ENCODE measurements around the gene KCNAB2. TPM values are rescaled to one million over a fixed set of nuclear protein-coding genes. Genes with fewer than 3 reads are reported as not detected.

KCNAB2 gene
- total RNA-seq, 8 experiments from 2014 or later = 6.3 to 21.9 (median 11.5) TPM

DNA sequence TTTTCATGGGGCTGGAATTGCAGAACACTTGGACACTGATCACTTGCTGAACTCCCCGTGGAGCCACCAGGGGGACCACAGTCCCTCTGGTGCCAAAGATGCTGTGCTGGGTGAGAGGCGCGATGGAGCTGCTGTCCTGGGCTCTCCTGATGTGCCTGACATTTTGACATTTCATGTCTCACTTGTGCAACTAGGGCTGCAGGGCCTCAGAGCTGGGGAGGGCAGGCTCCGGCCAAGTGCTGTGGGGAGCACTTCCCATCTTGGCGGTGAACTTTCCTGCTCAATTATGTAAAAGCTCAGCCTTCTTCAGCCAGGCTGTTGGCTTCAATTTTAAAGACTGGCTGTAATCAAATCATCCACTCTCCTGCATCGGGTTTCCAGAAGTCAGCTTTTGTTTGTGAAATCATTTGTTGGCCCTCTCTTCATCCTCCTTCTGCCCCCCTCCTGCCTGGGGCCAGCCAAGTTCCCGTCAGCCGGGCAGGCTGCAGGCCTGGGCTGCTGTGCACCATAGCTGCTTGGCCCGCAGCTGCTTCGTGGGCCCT, 36.8 kb downstream of the KCNAB2 start:
- H3K27ac ChIP-seq = no peak overlapping the region
- H3K4me3 ChIP-seq = no peak overlapping the region
- in situ Hi-C loops (cut with MboI; ENCODE audit: low pct_unique_long_range_greater_than_20kb in 2 of 9, low sequenced_read_pairs in 9 of 9, unreplicated experiment in 9 of 9) = no loop called here
- peaks cover 28 to 47% of the 10 kb centered on the region in 2 donors for H3K4me1 ChIP-seq (replicated peaks in 1 of 2)
- 30 to 74% (median 59%) methylated on average over 1 to 7 of the region's 10 CpGs; no CpG with 5 or more reads in 2 of the 10 experiments for WGBS, 10 experiments
- peak; percentile 30 to 62 (median 40) for ATAC-seq (replicated peaks in 6 of 8)

DNA sequence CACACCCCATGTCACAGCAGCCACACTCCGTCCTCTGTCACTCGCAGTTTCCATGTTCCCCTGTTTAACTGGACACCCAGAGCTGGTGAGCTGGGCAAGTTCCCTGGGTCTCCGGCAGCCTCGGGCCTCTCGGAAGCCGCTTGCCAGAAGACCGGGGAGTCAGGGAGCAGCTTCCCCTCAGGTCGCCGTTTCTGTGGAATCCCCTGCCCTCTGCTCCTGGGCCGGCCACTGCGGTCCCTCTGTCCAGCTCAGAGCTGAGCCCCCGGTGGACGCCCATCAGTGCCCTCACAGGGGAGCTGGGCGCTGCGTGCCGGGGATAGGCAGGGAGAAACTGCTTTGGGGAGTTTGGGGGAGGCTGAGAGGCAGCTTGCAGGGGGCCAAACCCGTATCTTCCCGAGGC, 37.7 kb downstream of the KCNAB2 start:
- WGBS, 10 experiments = 47 to 86% (median 73%) methylated on average over 3 to 9 of the region's 18 CpGs; no CpG with 5 or more reads in 5 of the 10 experiments
- in situ Hi-C loops (cut with MboI; ENCODE audit: low pct_unique_long_range_greater_than_20kb in 2 of 9, low sequenced_read_pairs in 9 of 9, unreplicated experiment in 9 of 9) = no loop called here
- no peak overlapping the region for H3K27ac ChIP-seq
- peaks cover 29 to 47% of the 10 kb centered on the region in 2 donors for H3K4me1 ChIP-seq (replicated peaks in 1 of 2)
- ATAC-seq (replicated peaks in 6 of 8) = peak in 7 of 8 experiments; percentile 4 to 33 (median 12)
- H3K4me3 ChIP-seq = no peak overlapping the region

DNA sequence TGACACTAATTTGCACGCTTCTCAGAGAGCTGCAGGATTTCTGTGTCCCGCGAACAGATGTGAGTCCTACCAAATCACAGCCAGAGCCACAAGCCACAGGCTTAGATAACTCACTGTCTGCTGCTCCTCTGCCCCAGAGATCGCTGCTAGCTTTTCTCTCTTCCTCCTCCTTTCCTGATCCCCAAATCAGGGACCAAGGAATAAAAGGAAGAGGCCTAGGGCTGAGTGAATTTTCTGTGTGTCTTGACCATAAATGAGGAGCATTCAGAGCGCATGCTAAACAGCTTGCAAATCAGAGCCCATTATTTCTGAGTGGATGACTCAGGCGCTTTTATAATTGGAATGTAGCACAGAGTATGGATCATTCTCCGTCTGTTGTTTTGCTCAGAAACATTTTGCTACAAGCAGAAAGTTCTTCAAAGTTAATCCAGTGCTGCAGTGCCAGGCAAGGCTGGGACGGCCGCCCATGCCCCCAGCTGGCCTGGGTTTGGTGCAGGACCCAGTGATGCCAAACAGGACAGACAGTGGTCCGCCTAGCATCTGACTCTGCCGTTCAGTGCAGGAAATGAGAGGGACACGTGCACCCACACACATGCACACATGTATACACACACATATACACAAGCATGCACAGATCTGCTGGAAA, 38.2 kb downstream of the KCNAB2 start:
- H3K4me3 ChIP-seq = no peak overlapping the region
- in situ Hi-C loops (cut with MboI; ENCODE audit: low pct_unique_long_range_greater_than_20kb in 2 of 9, low sequenced_read_pairs in 9 of 9, unreplicated experiment in 9 of 9) = no loop called here
- H3K27ac ChIP-seq = no peak overlapping the region
- H3K4me1 ChIP-seq (replicated peaks in 1 of 2) = peaks cover 29 to 47% of the 10 kb centered on the region in 2 donors
- 0 to 78% (median 40%) methylated on average over 2 to 11 of the region's 12 CpGs; no CpG with 5 or more reads in 1 of the 10 experiments for WGBS, 10 experiments
- peak; percentile 77 to 94 (median 82) for ATAC-seq (replicated peaks in 6 of 8)

DNA sequence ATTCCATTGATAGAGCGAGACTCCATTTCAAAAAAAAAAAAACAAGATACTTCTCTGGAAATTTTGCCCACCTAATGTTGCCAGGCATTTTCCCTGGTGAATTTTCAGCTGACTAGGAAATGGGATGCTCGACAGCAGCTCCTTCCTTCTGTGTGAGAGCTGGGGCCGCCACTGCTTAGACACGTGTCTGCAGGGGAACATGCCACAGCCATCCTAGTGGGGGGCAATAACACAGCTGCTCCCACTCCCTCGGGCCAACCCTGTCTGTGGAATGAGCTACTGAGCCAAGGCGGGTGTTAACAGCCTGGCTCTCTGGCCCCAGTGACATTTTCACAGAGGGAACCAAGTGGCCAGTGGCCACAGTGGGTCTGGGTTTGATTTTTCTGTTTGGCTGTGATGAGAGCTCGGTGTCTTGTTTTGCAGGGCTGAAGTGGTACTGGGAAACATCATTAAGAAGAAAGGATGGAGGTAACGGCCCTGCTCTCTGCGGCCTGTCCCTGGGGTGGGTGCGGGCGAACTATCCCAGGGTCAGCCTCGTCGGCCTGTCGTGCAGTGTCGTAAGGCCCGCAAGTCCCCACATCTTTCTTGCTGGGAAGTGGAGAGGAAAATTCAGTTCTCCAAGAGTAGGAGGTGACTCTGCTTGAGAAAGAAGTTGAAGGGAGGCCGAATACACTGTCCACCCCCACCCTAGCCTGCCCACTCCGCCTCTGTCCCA, 39.2 kb downstream of the KCNAB2 start:
- Histone ChIP-seq H3K4me1 (replicated peaks in 1 of 2) (peaks cover 29 to 51% of the 10 kb centered on the region in 2 donors), H3K4me3 (no peak overlapping the region), H3K27ac (no peak overlapping the region)
- 0 to 100% (median 80%) methylated on average over 1 to 12 of the region's 18 CpGs; no CpG with 5 or more reads in 4 of the 10 experiments for WGBS, 10 experiments
- ATAC-seq (replicated peaks in 6 of 8) = no peak
- in situ Hi-C loops (cut with MboI; ENCODE audit: low pct_unique_long_range_greater_than_20kb in 2 of 9, low sequenced_read_pairs in 9 of 9, unreplicated experiment in 9 of 9) = no loop called here

DNA sequence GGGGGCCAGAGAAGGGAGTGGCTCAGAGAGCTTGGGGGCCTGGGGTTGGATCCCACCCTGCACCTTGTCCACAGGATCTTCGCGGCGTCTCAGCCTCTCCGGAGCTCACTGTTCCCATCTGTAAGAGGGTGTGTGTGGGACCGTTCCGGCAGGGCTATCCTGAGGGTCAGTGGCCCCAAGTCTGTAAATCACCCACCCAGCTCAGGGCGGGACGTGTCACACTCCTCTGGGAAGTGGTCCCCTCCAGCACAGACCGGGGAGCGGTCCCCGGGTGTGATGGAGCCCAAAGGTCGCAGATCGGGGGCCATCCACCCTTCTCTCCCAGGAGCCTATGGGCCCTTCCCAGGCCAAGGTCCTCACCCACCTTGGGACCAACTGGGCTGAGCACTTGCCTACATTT, 40.0 kb downstream of the KCNAB2 start:
- Histone ChIP-seq H3K4me1 (replicated peaks in 1 of 2) (peaks cover 35 to 59% of the 10 kb centered on the region in 2 donors), H3K4me3 (no peak overlapping the region), H3K27ac (no peak overlapping the region)
- WGBS, 10 experiments = 67 to 87% methylated on average over 3 of the region's 13 CpGs; no CpG with 5 or more reads in 8 of the 10 experiments
- in situ Hi-C loops (cut with MboI; ENCODE audit: low pct_unique_long_range_greater_than_20kb in 2 of 9, low sequenced_read_pairs in 9 of 9, unreplicated experiment in 9 of 9) = no loop called here
- no peak for ATAC-seq (replicated peaks in 6 of 8)

DNA sequence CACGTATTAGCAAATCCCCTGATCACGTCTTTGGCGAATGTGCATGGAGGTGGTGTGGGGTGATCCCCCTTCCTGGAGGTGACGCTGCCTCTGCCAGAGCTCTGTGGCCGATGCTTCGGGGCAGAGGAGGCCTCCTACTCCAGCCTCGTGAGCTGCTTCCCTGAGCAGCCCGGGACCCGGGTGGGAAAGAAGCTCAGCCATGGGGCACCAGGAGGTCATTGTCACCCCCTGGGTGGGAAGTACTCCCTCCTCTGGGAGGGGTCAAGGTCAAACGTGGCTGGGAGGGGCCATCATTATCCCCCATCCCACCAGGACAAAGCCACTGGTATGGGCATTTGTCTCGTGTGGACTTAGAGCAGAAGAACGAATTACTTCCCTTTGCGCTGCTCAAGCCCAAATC, 40.7 kb downstream of the KCNAB2 start:
- WGBS, 10 experiments = 35 to 80% (median 57%) methylated on average over 4 to 6 of the region's 13 CpGs; no CpG with 5 or more reads in 6 of the 10 experiments
- Histone ChIP-seq H3K4me1 (replicated peaks in 1 of 2) (peaks cover 40 to 66% of the 10 kb centered on the region in 2 donors), H3K27ac (no peak overlapping the region), H3K4me3 (no peak overlapping the region)
- ATAC-seq (replicated peaks in 6 of 8) = no peak
- in situ Hi-C loops (cut with MboI; ENCODE audit: low pct_unique_long_range_greater_than_20kb in 2 of 9, low sequenced_read_pairs in 9 of 9, unreplicated experiment in 9 of 9) = no loop called here

DNA sequence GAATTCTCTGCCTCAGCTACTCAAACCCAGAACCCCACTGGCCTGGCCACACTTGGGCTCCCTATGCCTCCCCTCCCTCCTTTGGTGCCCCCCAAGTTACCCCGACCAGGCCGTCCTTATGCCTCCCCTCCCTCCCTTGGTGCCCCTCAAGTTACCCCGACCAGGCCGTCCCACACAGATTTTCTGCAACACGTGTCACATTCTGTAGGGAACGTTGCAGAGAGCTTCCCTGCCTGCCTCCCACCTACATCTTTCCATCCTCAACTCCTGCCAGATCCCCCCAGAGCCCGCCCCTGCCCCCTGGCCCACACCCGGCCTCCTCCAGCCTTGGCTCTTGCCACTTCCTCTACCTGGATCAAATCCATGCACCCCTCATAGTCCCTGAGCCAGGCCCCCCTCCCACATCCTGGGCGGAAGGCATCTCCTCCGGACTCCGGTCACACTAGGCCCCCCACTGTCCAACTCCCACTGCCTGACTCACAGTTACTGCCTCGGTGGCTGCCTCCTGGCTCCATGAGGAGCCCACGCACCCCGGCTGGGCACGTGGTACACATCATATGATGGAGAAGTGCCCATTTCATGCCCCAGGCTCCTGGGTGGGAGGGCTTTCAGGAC, 41.2 kb downstream of the KCNAB2 start:
- in situ Hi-C loops (cut with MboI; ENCODE audit: low pct_unique_long_range_greater_than_20kb in 2 of 9, low sequenced_read_pairs in 9 of 9, unreplicated experiment in 9 of 9) = no loop called here
- Histone ChIP-seq H3K4me3 (no peak overlapping the region), H3K27ac (no peak overlapping the region), H3K4me1 (replicated peaks in 1 of 2) (peaks cover 45 to 70% of the 10 kb centered on the region in 2 donors)
- no peak for ATAC-seq (replicated peaks in 6 of 8)
- 77% methylated on average over 3 of the region's 15 CpGs; no CpG with 5 or more reads in 9 of the 10 experiments for WGBS, 10 experiments

DNA sequence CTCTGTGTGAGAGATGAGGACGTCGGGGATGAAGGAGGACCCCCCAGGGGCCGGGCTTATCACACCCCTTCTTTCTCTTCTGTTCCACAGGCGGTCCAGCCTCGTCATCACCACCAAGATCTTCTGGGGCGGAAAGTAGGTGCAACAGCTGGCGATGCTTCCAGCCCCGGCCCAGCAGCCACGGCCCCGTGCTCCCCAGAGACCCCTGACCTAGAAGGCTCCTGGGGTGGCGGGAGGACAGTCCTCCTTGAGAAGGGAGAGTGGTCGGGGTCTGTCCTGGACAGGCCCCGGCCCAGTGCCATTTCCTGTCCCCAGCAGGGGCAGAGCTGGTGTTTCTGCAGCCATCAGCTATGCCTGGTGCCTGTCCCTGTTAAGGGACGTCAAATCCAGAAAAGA, 41.7 kb downstream of the KCNAB2 start:
- Histone ChIP-seq H3K4me1 (replicated peaks in 1 of 2) (peaks cover 50 to 70% of the 10 kb centered on the region in 2 donors), H3K4me3 (no peak overlapping the region), H3K27ac (no peak overlapping the region)
- no peak for ATAC-seq (replicated peaks in 6 of 8)
- WGBS, 10 experiments = 40 to 100% (median 73%) methylated on average over 1 to 11 of the region's 14 CpGs; no CpG with 5 or more reads in 4 of the 10 experiments
- in situ Hi-C loops (cut with MboI; ENCODE audit: low pct_unique_long_range_greater_than_20kb in 2 of 9, low sequenced_read_pairs in 9 of 9, unreplicated experiment in 9 of 9) = no loop called here

DNA sequence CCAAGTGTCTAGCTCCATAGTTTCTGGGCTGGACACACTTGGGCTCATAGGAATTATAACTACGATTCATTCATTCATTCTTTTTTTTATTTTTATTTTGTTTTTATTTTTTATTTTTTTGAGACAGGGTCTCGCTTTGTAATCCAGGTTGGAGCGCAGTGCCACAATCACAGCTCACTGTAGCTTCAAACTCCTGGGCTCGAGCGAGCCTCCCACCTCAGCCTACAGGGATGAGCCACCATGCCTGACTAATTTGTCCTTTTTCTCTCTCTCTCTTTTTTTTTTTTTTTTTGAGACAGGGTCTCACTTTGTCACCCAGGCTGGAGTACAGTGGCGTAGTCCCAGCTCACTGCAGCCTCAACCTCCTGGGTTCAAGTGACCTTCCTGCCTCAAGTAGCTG, 42.3 kb downstream of the KCNAB2 start:
- H3K4me1 ChIP-seq (replicated peaks in 1 of 2) = peaks cover 50 to 67% of the 10 kb centered on the region in 2 donors
- WGBS, 10 experiments = 78 to 98% (median 92%) methylated on average over 1 to 6 of the region's 6 CpGs; no CpG with 5 or more reads in 1 of the 10 experiments
- H3K27ac ChIP-seq = no peak overlapping the region
- no peak for ATAC-seq (replicated peaks in 6 of 8)
- no peak overlapping the region for H3K4me3 ChIP-seq
- in situ Hi-C loops (cut with MboI; ENCODE audit: low pct_unique_long_range_greater_than_20kb in 2 of 9, low sequenced_read_pairs in 9 of 9, unreplicated experiment in 9 of 9) = no loop called here

DNA sequence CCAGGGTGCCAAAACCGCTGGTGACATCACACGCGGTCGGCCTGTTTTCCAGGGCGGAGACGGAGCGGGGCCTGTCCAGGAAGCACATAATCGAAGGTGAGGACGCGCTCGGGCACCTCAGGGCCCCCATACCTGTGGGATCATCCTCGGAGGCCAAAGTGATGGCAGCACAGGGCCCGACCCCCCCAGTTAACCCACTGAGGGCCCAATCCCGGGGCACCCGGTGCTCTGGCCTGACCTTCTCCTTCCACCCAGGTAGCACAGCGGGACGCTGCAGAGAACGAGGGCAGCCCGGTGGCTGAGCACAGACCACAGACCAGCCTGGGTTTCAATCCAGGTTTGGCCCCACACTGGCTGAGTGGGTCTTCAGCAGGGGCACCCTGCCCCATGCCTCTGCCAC, 43.3 kb downstream of the KCNAB2 start:
- in situ Hi-C loops (cut with MboI; ENCODE audit: low pct_unique_long_range_greater_than_20kb in 2 of 9, low sequenced_read_pairs in 9 of 9, unreplicated experiment in 9 of 9) = no loop called here
- no peak for ATAC-seq (replicated peaks in 6 of 8)
- WGBS, 10 experiments = 83 to 100% (median 83%) methylated on average over 2 to 13 of the region's 19 CpGs; no CpG with 5 or more reads in 7 of the 10 experiments
- peaks cover 40 to 61% of the 10 kb centered on the region in 2 donors for H3K4me1 ChIP-seq (replicated peaks in 1 of 2)
- no peak overlapping the region for H3K27ac ChIP-seq
- H3K4me3 ChIP-seq = no peak overlapping the region

DNA sequence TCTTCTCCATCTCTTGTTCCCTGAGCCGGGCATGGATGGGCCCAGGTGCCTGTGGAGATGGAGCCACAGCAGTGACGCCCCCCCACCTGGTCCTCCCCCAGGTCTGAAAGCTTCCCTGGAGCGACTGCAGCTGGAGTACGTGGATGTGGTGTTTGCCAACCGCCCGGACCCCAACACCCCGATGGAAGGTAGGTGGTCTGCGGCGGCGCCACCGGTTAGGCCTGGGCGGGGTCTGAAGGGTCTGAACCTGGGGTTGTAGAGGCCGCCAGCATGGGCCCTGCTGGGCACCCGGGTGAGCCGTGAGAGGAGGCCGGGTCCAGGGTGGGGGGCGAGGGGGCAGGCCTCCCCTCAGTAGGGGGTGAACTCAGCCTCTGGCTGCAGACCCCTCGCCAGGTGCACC, 44.6 kb downstream of the KCNAB2 start:
- in situ Hi-C loops (cut with MboI; ENCODE audit: low pct_unique_long_range_greater_than_20kb in 2 of 9, low sequenced_read_pairs in 9 of 9, unreplicated experiment in 9 of 9) = no loop called here
- no peak overlapping the region for H3K27ac ChIP-seq
- H3K4me3 ChIP-seq = no peak overlapping the region
- no peak for ATAC-seq (replicated peaks in 6 of 8)
- 83 to 100% (median 89%) methylated on average over 1 to 8 of the region's 18 CpGs; no CpG with 5 or more reads in 6 of the 10 experiments for WGBS, 10 experiments
- H3K4me1 ChIP-seq (replicated peaks in 1 of 2) = peaks cover 37 to 53% of the 10 kb centered on the region in 2 donors

DNA sequence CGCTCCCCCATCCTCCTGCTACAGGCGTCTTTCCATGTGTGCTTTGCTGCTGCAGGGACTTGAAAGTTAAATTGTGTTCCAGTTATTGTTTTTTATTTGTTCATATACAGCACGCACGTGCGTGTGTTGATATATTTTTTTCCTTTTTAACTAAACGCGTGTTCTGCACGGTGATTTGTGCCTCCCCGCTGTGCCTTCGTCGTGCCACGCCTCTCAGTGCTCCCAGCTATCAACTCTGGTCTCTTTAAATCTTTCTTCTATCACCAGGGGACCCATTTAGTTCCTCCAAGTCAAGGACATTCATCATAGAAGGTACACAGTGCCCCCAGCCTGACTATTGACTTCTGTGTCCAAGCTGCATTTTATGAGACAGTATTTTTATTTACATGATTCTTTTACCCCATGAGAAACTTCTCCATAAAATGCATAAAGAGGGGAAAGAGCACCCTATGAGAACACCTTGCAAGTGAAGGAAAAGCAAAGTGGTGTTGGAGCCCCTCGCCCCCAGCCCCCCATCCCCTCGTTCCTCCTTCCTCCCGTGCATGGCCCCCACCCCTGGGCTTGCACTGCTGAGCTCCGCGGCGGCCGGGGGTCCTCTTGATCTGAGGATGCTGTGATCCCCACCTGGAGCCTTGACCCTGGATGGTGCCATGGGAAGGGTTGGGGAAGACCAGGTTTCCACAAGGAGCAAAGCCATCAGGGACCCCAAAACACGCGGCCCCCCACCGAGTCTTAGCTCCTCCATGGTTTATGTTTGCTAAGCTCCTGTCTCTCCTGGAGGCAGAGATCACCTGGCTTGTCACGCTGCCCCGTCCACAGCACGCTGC, 45.5 kb downstream of the KCNAB2 start:
- in situ Hi-C loops (cut with MboI; ENCODE audit: low pct_unique_long_range_greater_than_20kb in 2 of 9, low sequenced_read_pairs in 9 of 9, unreplicated experiment in 9 of 9) = no loop called here
- H3K4me3 ChIP-seq = no peak overlapping the region
- H3K27ac ChIP-seq = peak overlapping the region in 1 of 2 donors; percentile 22
- 41 to 100% (median 67%) methylated on average over 1 to 12 of the region's 25 CpGs; no CpG with 5 or more reads in 1 of the 10 experiments for WGBS, 10 experiments
- ATAC-seq (replicated peaks in 6 of 8) = peak in 5 of 8 experiments; percentile 55 to 91 (median 73)
- peaks cover 35 to 49% of the 10 kb centered on the region in 2 donors for H3K4me1 ChIP-seq (replicated peaks in 1 of 2)
